ENCODE data around the gene DYSF.

DNA sequence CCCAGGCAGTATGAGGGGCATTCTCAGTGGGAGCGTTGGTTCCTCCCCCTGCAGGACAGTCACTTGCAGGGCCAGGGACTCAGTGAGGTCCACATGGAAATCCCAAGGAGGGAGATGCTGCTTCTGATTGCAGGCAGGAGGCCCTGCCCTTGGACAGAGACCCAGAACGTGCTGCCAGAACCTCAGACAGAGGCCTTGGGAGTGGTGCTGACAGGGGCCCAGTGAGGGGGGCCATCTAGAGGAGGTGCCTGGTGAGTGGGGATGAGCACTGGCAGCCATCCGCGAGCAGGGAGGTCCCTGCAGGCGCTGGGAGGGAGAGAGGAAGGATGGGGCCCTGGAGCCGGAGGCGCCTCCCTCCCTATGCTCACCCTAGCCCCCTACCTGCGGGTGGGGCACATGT lies 133.1 kb downstream of the DYSF start:
- TF ChIP-seq, protein P1, sequence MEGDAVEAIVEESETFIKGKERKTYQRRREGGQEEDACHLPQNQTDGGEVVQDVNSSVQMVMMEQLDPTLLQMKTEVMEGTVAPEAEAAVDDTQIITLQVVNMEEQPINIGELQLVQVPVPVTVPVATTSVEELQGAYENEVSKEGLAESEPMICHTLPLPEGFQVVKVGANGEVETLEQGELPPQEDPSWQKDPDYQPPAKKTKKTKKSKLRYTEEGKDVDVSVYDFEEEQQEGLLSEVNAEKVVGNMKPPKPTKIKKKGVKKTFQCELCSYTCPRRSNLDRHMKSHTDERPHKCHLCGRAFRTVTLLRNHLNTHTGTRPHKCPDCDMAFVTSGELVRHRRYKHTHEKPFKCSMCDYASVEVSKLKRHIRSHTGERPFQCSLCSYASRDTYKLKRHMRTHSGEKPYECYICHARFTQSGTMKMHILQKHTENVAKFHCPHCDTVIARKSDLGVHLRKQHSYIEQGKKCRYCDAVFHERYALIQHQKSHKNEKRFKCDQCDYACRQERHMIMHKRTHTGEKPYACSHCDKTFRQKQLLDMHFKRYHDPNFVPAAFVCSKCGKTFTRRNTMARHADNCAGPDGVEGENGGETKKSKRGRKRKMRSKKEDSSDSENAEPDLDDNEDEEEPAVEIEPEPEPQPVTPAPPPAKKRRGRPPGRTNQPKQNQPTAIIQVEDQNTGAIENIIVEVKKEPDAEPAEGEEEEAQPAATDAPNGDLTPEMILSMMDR (IDR thresholded peaks at IDR 0.05; ENCODE audit: low read depth, low read length, poor library complexity, severe bottlenecking), result no peak
- TF ChIP-seq EZH2phosphoT487 (IDR thresholded peaks at IDR 0.05; ENCODE audit: borderline replicate concordance, low read length), result no peak
